HEK293 (cell line): ENCODE measurements around the gene XKR8.
A peak's percentile ranks its signal among the peaks of the same experiment; 100 is the strongest.

Experiments
- CTCF ChIP-seq: fragments of 450-650 bp; formaldehyde crosslinking; IDR thresholded peaks from 2 replicates; pipeline ENCODE4 v1.5.1; 2016; ENCODE audit warnings: missing biosample characterization, missing genetic modification characterization
- EGR2 ChIP-seq: fragments of 450-650 bp; formaldehyde crosslinking; IDR thresholded peaks from 2 replicates; pipeline ENCODE4 v1.5.1; 2016; ENCODE audit warnings: low read depth, missing biosample characterization, missing genetic modification characterization
- HIC1 ChIP-seq: fragments of 450-650 bp; formaldehyde crosslinking; IDR thresholded peaks from 2 replicates; pipeline ENCODE4 v1.5.1; 2016; ENCODE audit warnings: missing biosample characterization, missing genetic modification characterization
- HOXD13 ChIP-seq: sonication (generic); formaldehyde crosslinking; IDR thresholded peaks from 2 replicates; pipeline ENCODE4 v1.8.0; 2022; ENCODE audit warnings: missing genetic modification reagents, borderline replicate concordance
- KLF9 ChIP-seq: fragments of 450-650 bp; formaldehyde crosslinking; IDR thresholded peaks from 2 replicates; pipeline ENCODE4 v1.5.1; 2016; ENCODE audit warnings: missing biosample characterization, missing genetic modification characterization, low read depth
- PRDM6 ChIP-seq: fragments of 450-650 bp; formaldehyde crosslinking; IDR thresholded peaks from 2 replicates; pipeline ENCODE4 v1.5.1; 2017; ENCODE audit warnings: missing biosample characterization, missing genetic modification characterization
- SALL2 ChIP-seq: fragments of 450-650 bp; formaldehyde crosslinking; IDR thresholded peaks from 2 replicates; pipeline ENCODE4 v1.5.0; 2017; ENCODE audit warnings: missing biosample characterization, mild to moderate bottlenecking, missing genetic modification characterization, borderline replicate concordance
- ZFP3 ChIP-seq: fragments of 450-650 bp; formaldehyde crosslinking; IDR thresholded peaks from 2 replicates; pipeline ENCODE4 v1.5.1; 2016; ENCODE audit warnings: low read depth, missing biosample characterization, missing genetic modification characterization
- ZNF112 ChIP-seq: fragments of 450-650 bp; formaldehyde crosslinking; IDR thresholded peaks from 2 replicates; pipeline ENCODE4 v1.5.0; 2017; ENCODE audit warnings: missing biosample characterization, missing genetic modification characterization
- ZNF114 ChIP-seq: fragments of 450-650 bp; formaldehyde crosslinking; IDR thresholded peaks from 2 replicates; pipeline ENCODE4 v1.5.0; 2017; ENCODE audit warnings: missing biosample characterization, missing genetic modification characterization
- ZNF133 ChIP-seq: fragments of 450-650 bp; formaldehyde crosslinking; IDR thresholded peaks from 2 replicates; pipeline ENCODE4 v1.5.1; 2016; ENCODE audit warnings: missing biosample characterization, missing genetic modification characterization
- ZNF140 ChIP-seq: fragments of 450-650 bp; formaldehyde crosslinking; IDR thresholded peaks from 2 replicates; pipeline ENCODE4 v1.5.1; 2016; ENCODE audit warnings: missing biosample characterization, missing genetic modification characterization
- ZNF169 ChIP-seq: fragments of 450-650 bp; formaldehyde crosslinking; IDR thresholded peaks from 2 replicates; pipeline ENCODE4 v1.5.1; 2016; ENCODE audit warnings: missing biosample characterization, missing genetic modification characterization
- ZNF266 ChIP-seq: fragments of 450-650 bp; formaldehyde crosslinking; IDR thresholded peaks from 2 replicates; pipeline ENCODE4 v1.5.1; 2016; ENCODE audit warnings: missing biosample characterization, missing genetic modification characterization, low read depth
- ZNF311 ChIP-seq: fragments of 450-650 bp; formaldehyde crosslinking; IDR thresholded peaks from 2 replicates; pipeline ENCODE4 v1.5.1; 2017; ENCODE audit warnings: missing biosample characterization, missing genetic modification characterization, borderline replicate concordance
- ZNF391 ChIP-seq: fragments of 450-650 bp; formaldehyde crosslinking; IDR thresholded peaks from 2 replicates; pipeline ENCODE4 v1.5.1; 2016; ENCODE audit warnings: low read depth, missing biosample characterization, missing genetic modification characterization, borderline replicate concordance
- ZNF529 ChIP-seq: fragments of 450-650 bp; formaldehyde crosslinking; IDR thresholded peaks from 2 replicates; pipeline ENCODE4 v1.5.1; 2017; ENCODE audit warnings: missing genetic modification characterization, missing biosample characterization; ENCODE audit not compliant: insufficient replicate concordance
- ZNF530 ChIP-seq: fragments of 450-650 bp; formaldehyde crosslinking; IDR thresholded peaks from 2 replicates; pipeline ENCODE4 v1.5.1; 2016; ENCODE audit warnings: low read depth, missing biosample characterization, missing genetic modification characterization
- ZNF624 ChIP-seq: fragments of 450-650 bp; formaldehyde crosslinking; IDR thresholded peaks from 2 replicates; pipeline ENCODE4 v1.5.1; 2017; ENCODE audit warnings: missing biosample characterization, missing genetic modification characterization
- ZNF626 ChIP-seq: fragments of 450-650 bp; sonication (Bioruptor Pico); formaldehyde crosslinking; IDR thresholded peaks from 2 replicates; pipeline ENCODE4 v1.5.1; 2018; ENCODE audit warnings: missing biosample characterization, missing genetic modification characterization, inconsistent platforms
- ZNF645 ChIP-seq: fragments of 450-650 bp; formaldehyde crosslinking; IDR thresholded peaks from 2 replicates; pipeline ENCODE4; 2016; ENCODE audit warnings: missing biosample characterization, missing genetic modification characterization
- ZSCAN4 ChIP-seq: fragments of 450-650 bp; formaldehyde crosslinking; IDR thresholded peaks from 2 replicates; pipeline ENCODE4 v1.5.1; 2017; ENCODE audit warnings: missing biosample characterization, missing genetic modification characterization

The XKR8 gene

GRCh38 chr1:27959792-27960603 lies at the start of gene XKR8 (continued):
- TF ChIP-seq CTCF (peak; percentile 95), HIC1 (tag by site-specific recombination) (peak; percentile 86), ZNF645 (no peak), ZNF140 (tag by site-specific recombination) (no peak), ZNF626 (no peak), ZNF169 (no peak), ZNF114 (tag by site-specific recombination) (no peak), ZNF112 (no peak), KLF9 (tag by site-specific recombination) (peak; percentile 78), ZFP3 (no peak), HOXD13 (no peak), EGR2 (tag by site-specific recombination) (peak; percentile 81), ZNF391 (tag by site-specific recombination) (no peak), ZNF266 (tag by site-specific recombination) (no peak), ZSCAN4 (tag by site-specific recombination) (no peak), ZNF133 (tag by site-specific recombination) (no peak), SALL2 (tag by site-specific recombination) (no peak), ZNF529 (tag by site-specific recombination) (no peak), ZNF530 (tag by site-specific recombination) (no peak), PRDM6 (tag by site-specific recombination) (no peak), ZNF311 (no peak), ZNF624 (tag by site-specific recombination) (no peak)
